Measurements from ENCODE around the gene SYNPO. TPM values are rescaled to one million over a fixed set of nuclear protein-coding genes. Genes with fewer than 3 reads are reported as not detected.

The SYNPO gene
- total RNA-seq, 4 donors from 2014 or later, result 419 to 569 (median 539) TPM

- Histone ChIP-seq H3K36me3 (no peaks in the 10 kb centered on the region), H3K4me1 (peaks cover 89 to 92% of the 10 kb centered on the region in 2 donors), H3K4me3 (no peak overlapping the region), H3K27me3 (no peaks in the 10 kb centered on the region), H3K27ac (peak overlapping the region; percentile 94 to 98 (median 97)), H3K9me3 (no peaks in the 10 kb centered on the region)
- peak in 1 of 2 donors; percentile 25 for ATAC-seq
- intact Hi-C loops (cut with DNase I; ENCODE audit: low total_unique reads), result loop anchor here (5.0 kb wide), 1 partner anchor 45 kb away; no protein-coding TSS in a partner anchor
- in situ Hi-C loops (cut with MboI; ENCODE audit: low sequenced_read_pairs in 4 of 4), result no loop called here
- TF ChIP-seq CTCF (IDR thresholded peaks at IDR 0.05 in 4 of 5, conservative IDR thresholded peaks at IDR 0.05 in 1 of 5) (no peak), POLR2A (IDR thresholded peaks at IDR 0.05) (no peak)
- no peak for DNase-seq
These were observed 28.1 kb upstream of the SYNPO start for GRCh38 chr5:150612405-150612804.

GRCh38 chr5:150612905-150613670 is 27.4 kb upstream of the SYNPO start:
- Histone ChIP-seq H3K4me3 (no peak overlapping the region), H3K9me3 (no peaks in the 10 kb centered on the region), H3K4me1 (peaks cover 93 to 95% of the 10 kb centered on the region in 2 donors), H3K36me3 (no peaks in the 10 kb centered on the region), H3K27me3 (no peaks in the 10 kb centered on the region), H3K27ac (peak overlapping the region; percentile 94 to 98 (median 97))
- ATAC-seq (no peak), DNase-seq (peak in 1 of 2 donors; percentile 58)
- in situ Hi-C loops (cut with MboI; ENCODE audit: low sequenced_read_pairs in 4 of 4), result no loop called here
- intact Hi-C loops (cut with DNase I; ENCODE audit: low total_unique reads), result loop anchor here (5.0 kb wide), 1 partner anchor 44 kb away; no protein-coding TSS in a partner anchor
- no peak for TF ChIP-seq CTCF (IDR thresholded peaks at IDR 0.05 in 4 of 5, conservative IDR thresholded peaks at IDR 0.05 in 1 of 5)
- TF ChIP-seq POLR2A (IDR thresholded peaks at IDR 0.05), result no peak

- no peak overlapping the region for H3K4me3 ChIP-seq
- TF ChIP-seq POLR2A (IDR thresholded peaks at IDR 0.05), result no peak
- no peak for TF ChIP-seq CTCF (IDR thresholded peaks at IDR 0.05 in 4 of 5, conservative IDR thresholded peaks at IDR 0.05 in 1 of 5)
- intact Hi-C loops (cut with DNase I; ENCODE audit: low total_unique reads) (loop anchor here (5.0 kb wide), 1 partner anchor 43 kb away; no protein-coding TSS in a partner anchor), in situ Hi-C loops (cut with MboI; ENCODE audit: low sequenced_read_pairs in 4 of 4) (no loop called here)
- no peaks in the 10 kb centered on the region for H3K9me3 ChIP-seq
- H3K27me3 ChIP-seq, result no peaks in the 10 kb centered on the region
- peaks cover 97% of the 10 kb centered on the region in 2 donors for H3K4me1 ChIP-seq
- no peaks in the 10 kb centered on the region for H3K36me3 ChIP-seq
- no peak for ATAC-seq
- no peak for DNase-seq
- peak overlapping the region; percentile 94 to 98 (median 97) for H3K27ac ChIP-seq
These were observed 26.3 kb upstream of the SYNPO start for GRCh38 chr5:150613991-150614660.

GRCh38 chr5:150614661-150615060 is 25.8 kb upstream of the SYNPO start:
- no peak for DNase-seq
- intact Hi-C loops (cut with DNase I; ENCODE audit: low total_unique reads), result loop anchor here (5.0 kb wide), 1 partner anchor 43 kb away; no protein-coding TSS in a partner anchor
- H3K27me3 ChIP-seq, result no peaks in the 10 kb centered on the region
- H3K4me1 ChIP-seq, result peaks cover 97 to 98% of the 10 kb centered on the region in 2 donors
- TF ChIP-seq CTCF (IDR thresholded peaks at IDR 0.05 in 4 of 5, conservative IDR thresholded peaks at IDR 0.05 in 1 of 5), result no peak
- no peak for TF ChIP-seq POLR2A (IDR thresholded peaks at IDR 0.05)
- ATAC-seq, result no peak
- peak overlapping the region; percentile 94 to 98 (median 97) for H3K27ac ChIP-seq
- H3K4me3 ChIP-seq, result no peak overlapping the region
- in situ Hi-C loops (cut with MboI; ENCODE audit: low sequenced_read_pairs in 4 of 4), result no loop called here
- no peaks in the 10 kb centered on the region for H3K36me3 ChIP-seq
- H3K9me3 ChIP-seq, result no peaks in the 10 kb centered on the region
